H9 (cell line): Measurements from ENCODE around the gene USF3. TPM values are rescaled to one million over a fixed set of nuclear protein-coding genes. Genes with fewer than 3 reads are reported as not detected.

Experiments
- DNase-seq: peaks from one replicate; pipeline ENCODE4 v3.0.0-alpha.2; 2017
- H2AFZ ChIP-seq: one replicate; pipeline ENCODE4 v1.6.1; 2013; ENCODE audit warnings: mild to moderate bottlenecking, low read length, control low read depth, moderate library complexity
- H2AK5ac ChIP-seq: 2 replicates; pipeline ENCODE4 v1.6.1; 2013; ENCODE audit warnings: low read length, control low read depth, mixed read lengths; ENCODE audit not compliant: insufficient read length
- H2BK120ac ChIP-seq: one replicate; pipeline ENCODE4 v1.6.1; 2013; ENCODE audit warnings: low read depth, mild to moderate bottlenecking, low read length, control low read depth, inconsistent platforms; ENCODE audit not compliant: poor library complexity, severe bottlenecking
- H2BK12ac ChIP-seq: 2 replicates; pipeline ENCODE4 v1.6.1; 2013; ENCODE audit warnings: low read length, control low read depth, mixed read lengths, low read depth; ENCODE audit not compliant: insufficient read length
- H2BK15ac ChIP-seq: 2 replicates; pipeline ENCODE4 v1.6.1; 2013; ENCODE audit warnings: low read depth, low read length, control low read depth
- H2BK20ac ChIP-seq: one replicate; pipeline ENCODE4 v1.6.1; 2013; ENCODE audit warnings: low read depth, mild to moderate bottlenecking, low read length, control low read depth, inconsistent platforms; ENCODE audit not compliant: poor library complexity, severe bottlenecking
- H2BK5ac ChIP-seq: 2 replicates; pipeline ENCODE4 v1.6.1; 2013; ENCODE audit warnings: low read length, control low read depth, mixed read lengths; ENCODE audit not compliant: insufficient read length
- H3K14ac ChIP-seq: 2 replicates; pipeline ENCODE4 v1.6.1; 2013; ENCODE audit warnings: low read length, control low read depth; ENCODE audit not compliant: insufficient read depth
- H3K18ac ChIP-seq: 2 replicates; pipeline ENCODE4 v1.6.1; 2013; ENCODE audit warnings: low read depth, mild to moderate bottlenecking, mixed read lengths, low read length, control low read depth; ENCODE audit not compliant: insufficient read length
- H3K23ac ChIP-seq: 2 replicates; pipeline ENCODE4 v1.6.1; 2013; ENCODE audit warnings: low read length, control low read depth, mixed read lengths, low read depth; ENCODE audit not compliant: insufficient read length
- H3K23me2 ChIP-seq: 2 replicates; pipeline ENCODE4 v1.6.1; 2013; ENCODE audit warnings: low read depth, mild to moderate bottlenecking, mixed read lengths, low read length, control low read depth; ENCODE audit not compliant: insufficient read length, poor library complexity, severe bottlenecking
- H3K27ac ChIP-seq: 2 replicates; pipeline ENCODE4 v1.5.1; 2013; ENCODE audit warnings: low read length, control low read depth, mixed read lengths, low read depth; ENCODE audit not compliant: insufficient read length
- H3K27me3 ChIP-seq: 2 replicates; pipeline ENCODE4 v1.6.1; 2013; ENCODE audit warnings: low read length, control low read depth, inconsistent platforms; ENCODE audit not compliant: insufficient read depth
- H3K4ac ChIP-seq: 2 replicates; pipeline ENCODE4 v1.6.1; 2013; ENCODE audit warnings: low read depth, mild to moderate bottlenecking, control low read depth, inconsistent platforms, low read length, moderate library complexity
- H3K4me1 ChIP-seq: 2 replicates; pipeline ENCODE4 v1.6.1; 2013; ENCODE audit warnings: low read length, control low read depth, inconsistent platforms; ENCODE audit not compliant: insufficient read depth
- H3K4me2 ChIP-seq: 2 replicates; pipeline ENCODE4 v1.6.1; 2013; ENCODE audit warnings: low read length, control low read depth, mixed read lengths; ENCODE audit not compliant: insufficient read length, insufficient read depth
- H3K56ac ChIP-seq: 2 replicates; pipeline ENCODE4 v1.6.1; 2013; ENCODE audit warnings: low read depth, mild to moderate bottlenecking, mixed read lengths, low read length, control low read depth; ENCODE audit not compliant: insufficient read length
- H3K79me1 ChIP-seq: 2 replicates; pipeline ENCODE4 v1.6.1; 2013; ENCODE audit warnings: low read depth, mild to moderate bottlenecking, moderate library complexity, low read length, control low read depth, inconsistent platforms; ENCODE audit not compliant: insufficient read depth, poor library complexity, severe bottlenecking
- H3K79me2 ChIP-seq: 2 replicates; pipeline ENCODE4 v1.6.1; 2013; ENCODE audit warnings: low read length, control low read depth, inconsistent platforms; ENCODE audit not compliant: insufficient read depth
- H3K9ac ChIP-seq: 2 replicates; pipeline ENCODE4 v1.6.1; 2013; ENCODE audit warnings: low read length, control low read depth, mixed read lengths; ENCODE audit not compliant: insufficient read length; ENCODE audit errors: extremely low read depth
- H3K9me3 ChIP-seq: one replicate; pipeline ENCODE4 v1.6.1; 2013; ENCODE audit warnings: low read depth, low read length, inconsistent platforms; ENCODE audit not compliant: control insufficient read depth
- H3T11ph ChIP-seq: one replicate; pipeline ENCODE4 v1.6.1; 2013; ENCODE audit warnings: mild to moderate bottlenecking, low read length, control low read depth, inconsistent platforms
- H4K20me1 ChIP-seq: one replicate; pipeline ENCODE4 v1.6.1; 2013; ENCODE audit not compliant: control insufficient read depth, insufficient read length, insufficient read depth
- H4K5ac ChIP-seq: 2 replicates; pipeline ENCODE4 v1.6.1; 2013; ENCODE audit warnings: low read depth, mild to moderate bottlenecking, mixed read lengths, low read length, control low read depth; ENCODE audit not compliant: insufficient read length
- H4K8ac ChIP-seq: replicated peaks from 2 replicates; pipeline ENCODE4 v1.6.1; 2013; ENCODE audit warnings: low read length, control low read depth, mixed read lengths, low read depth; ENCODE audit not compliant: insufficient read length
- H4K91ac ChIP-seq: 2 replicates; pipeline ENCODE4 v1.6.1; 2013; ENCODE audit warnings: low read depth, mild to moderate bottlenecking, moderate library complexity, mixed read lengths, low read length, control low read depth; ENCODE audit not compliant: insufficient read length
- H3K27ac Mint-ChIP-seq, 3 experiments: 2 replicates in 2 of 3; 3 replicates in 1 of 3; pipeline ENCODE4 v1.8.0; 2020 to 2021; ENCODE audit warnings: mixed read lengths in 3 of 3, mild to moderate bottlenecking in 1 of 3, moderate library complexity in 1 of 3
- H3K27me3 Mint-ChIP-seq: 2 replicates; pipeline ENCODE4 v1.8.0; 2021; ENCODE audit warnings: low read depth, mild to moderate bottlenecking, moderate library complexity, mixed read lengths
- H3K36me3 Mint-ChIP-seq, 3 experiments: 2 replicates in 2 of 3; 3 replicates in 1 of 3; pipeline ENCODE4 v1.8.0; 2020 to 2021; ENCODE audit warnings: low read depth in 3 of 3, mixed read lengths in 3 of 3; ENCODE audit not compliant: insufficient read depth in 1 of 3
- H3K4me1 Mint-ChIP-seq, 2 experiments: 2 replicates each; pipeline ENCODE4 v1.8.0; 2020; ENCODE audit warnings: mixed read lengths in 2 of 2
- H3K4me3 Mint-ChIP-seq, 2 experiments: 2 replicates in 1 of 2; 3 replicates in 1 of 2; pipeline ENCODE4 v1.8.0; 2020 to 2021; ENCODE audit warnings: mild to moderate bottlenecking in 2 of 2, mixed read lengths in 2 of 2, moderate library complexity in 1 of 2
- H3K9me3 Mint-ChIP-seq, 2 experiments: 2 replicates in 1 of 2; 3 replicates in 1 of 2; pipeline ENCODE4 v1.8.0; 2020; ENCODE audit warnings: mild to moderate bottlenecking in 2 of 2, mixed read lengths in 2 of 2, moderate library complexity in 1 of 2
- CTCF ChIP-seq: fragments of 200-600 bp; sonication (generic); conservative IDR thresholded peaks from 3 replicates; pipeline ENCODE4 v1.8.0; 2021; ENCODE audit warnings: antibody characterized with exemption, mild to moderate bottlenecking
- WGBS: extraction: QIAGEN DNeasy Blood & Tissue Kit; methylation state at CpG from one replicate; pipeline ENCODE4 v1.1.7; 2013; ENCODE audit warnings: missing lambda C conversion rate, low lambda C conversion rate, mixed read lengths; ENCODE audit not compliant: insufficient read length; ENCODE audit errors: extremely low coverage; 5-methylcytosine and 5-hydroxymethylcytosine counted together
- total RNA-seq: library from RNA; stranded (reverse); gene quantifications from 2 replicates; pipeline ENCODE4 v1.2.1, GENCODE V29; 2021

USF3 gene
- total RNA-seq, 1 experiment from 2014 or later = 13.8 TPM

- H3K4me2 ChIP-seq = peak overlapping the region; percentile 13
- H3K27me3 ChIP-seq = no peaks in the 10 kb centered on the region
- no peak overlapping the region for H3K56ac ChIP-seq
- WGBS = no CpG with 5 or more reads among the region's 2 CpGs
- H3K14ac ChIP-seq = no peak overlapping the region; the same call in 1 of the 2 replicates
- no peak for DNase-seq
- no peaks in the 10 kb centered on the region for H3K9me3 ChIP-seq
- no peak overlapping the region for H3K27ac ChIP-seq
- peaks cover 18 to 19% of the 10 kb centered on the region in 2 experiments for H3K4me1 Mint-ChIP-seq
- no peak overlapping the region for H2BK20ac ChIP-seq
- no peak overlapping the region; the same call in 1 of the 2 replicates for H3K4ac ChIP-seq
- no peak overlapping the region for H2AFZ ChIP-seq
- peaks cover 11% of the 10 kb centered on the region for H3K4me1 ChIP-seq
- H3K23ac ChIP-seq = no peak overlapping the region
- no peak overlapping the region for H2BK12ac ChIP-seq
- H2BK15ac ChIP-seq = no peak overlapping the region
- no peak for TF ChIP-seq CTCF
- H3K18ac ChIP-seq = peak overlapping the region; percentile 74
- no peak overlapping the region for H3K9ac ChIP-seq
- H2BK5ac ChIP-seq = no peak overlapping the region
- H4K8ac ChIP-seq = no peak overlapping the region
- H3K79me2 ChIP-seq = no peaks in the 10 kb centered on the region
- peaks cover 13 to 38% (median 14%) of the 10 kb centered on the region in 3 experiments for H3K36me3 Mint-ChIP-seq
- H3K4me3 Mint-ChIP-seq = no peak overlapping the region
- H3K27me3 Mint-ChIP-seq = no peaks in the 10 kb centered on the region
- peaks cover 4 to 10% of the 10 kb centered on the region in 2 experiments; a peak in 3 of 5 replicates for H3K9me3 Mint-ChIP-seq
- no peak overlapping the region for H2BK120ac ChIP-seq
- H4K91ac ChIP-seq = no peak overlapping the region
- no peak overlapping the region for H4K5ac ChIP-seq
- no peaks in the 10 kb centered on the region for H3K79me1 ChIP-seq
- H2AK5ac ChIP-seq = no peak overlapping the region
- H3T11ph ChIP-seq = no peak overlapping the region
- peak overlapping the region; percentile 51 to 68 (median 55); a peak in 2 of 7 replicates for H3K27ac Mint-ChIP-seq
- H4K20me1 ChIP-seq = no peaks in the 10 kb centered on the region
- no peaks in the 10 kb centered on the region for H3K23me2 ChIP-seq
Measured at GRCh38 chr3:113685956-113686721, 10.3 kb downstream of the USF3 start.
